ENCODE results near the gene KIF24.

Gene KIF24

GRCh38 chr9:34337403-34337802 is 8.3 kb upstream of the KIF24 start:
- Histone ChIP-seq H3K4me3 (ENCODE audit: control insufficient read depth in 1 of 7, extremely low read depth in 1 of 7, insufficient read depth in 4 of 7, low read depth in 2 of 7, low read length in 6 of 7) (no peak overlapping the region), H3K36me3 (ENCODE audit: control insufficient read depth in 4 of 4, insufficient read depth in 4 of 4, low read length in 3 of 4) (peaks cover 11 to 32% (median 21%) of the 10 kb centered on the region in 4 experiments), H3K9me3 (ENCODE audit: control extremely low read depth in 1 of 5, control insufficient read depth in 4 of 5, insufficient read depth in 2 of 5, low read depth in 1 of 5, low read length in 4 of 5) (no peaks in the 10 kb centered on the region), H3K27me3 (replicated peaks in 2 of 5; ENCODE audit: control insufficient read depth in 4 of 5, insufficient read depth in 5 of 5, low read length in 4 of 5) (no peaks in the 10 kb centered on the region), H3K27ac (ENCODE audit: insufficient read depth in 1 of 2, low read depth in 1 of 2, low read length in 2 of 2, poor library complexity in 1 of 2, severe bottlenecking in 2 of 2) (no peak overlapping the region), H3K4me1 (ENCODE audit: control extremely low read depth in 1 of 4, control insufficient read depth in 4 of 4, insufficient read depth in 4 of 4, low read length in 3 of 4) (no peaks in the 10 kb centered on the region)
- WGBS (ENCODE audit: insufficient coverage), result 100% methylated on average over 1 of the region's 2 CpGs
- DNase-seq, result peak in 2 of 3 donors; percentile 20 to 33
- CTCF ChIA-PET, result interaction anchor here (0.7 to 8.9 kb wide), 3 partner anchors 41 to 416 kb away, joined by 3 to 44 read pairs (median 4); partner anchors contain the start of gene MYORG
- POLR2A ChIA-PET, result interaction anchor here (0.5 to 0.7 kb wide), 2 partner anchors 149 to 249 kb away, joined by 3 read pairs; no protein-coding TSS in a partner anchor

- Histone ChIP-seq H3K27me3 (replicated peaks in 2 of 5; ENCODE audit: control insufficient read depth in 4 of 5, insufficient read depth in 5 of 5, low read length in 4 of 5) (no peaks in the 10 kb centered on the region), H3K4me1 (ENCODE audit: control extremely low read depth in 1 of 4, control insufficient read depth in 4 of 4, insufficient read depth in 4 of 4, low read length in 3 of 4) (peaks cover 0 to 9% (median 3%) of the 10 kb centered on the region in 4 experiments), H3K27ac (ENCODE audit: insufficient read depth in 1 of 2, low read depth in 1 of 2, low read length in 2 of 2, poor library complexity in 1 of 2, severe bottlenecking in 2 of 2) (no peak overlapping the region), H3K9me3 (ENCODE audit: control extremely low read depth in 1 of 5, control insufficient read depth in 4 of 5, insufficient read depth in 2 of 5, low read depth in 1 of 5, low read length in 4 of 5) (no peaks in the 10 kb centered on the region), H3K36me3 (ENCODE audit: control insufficient read depth in 4 of 4, insufficient read depth in 4 of 4, low read length in 3 of 4) (peaks cover 9 to 16% (median 12%) of the 10 kb centered on the region in 4 experiments), H3K4me3 (ENCODE audit: control insufficient read depth in 1 of 7, extremely low read depth in 1 of 7, insufficient read depth in 4 of 7, low read depth in 2 of 7, low read length in 6 of 7) (no peak overlapping the region)
- ChIA-PET CTCF (interaction anchor here (1.2 to 7.2 kb wide), 5 partner anchors 8 to 166 kb away, joined by 3 to 216 read pairs (median 6); partner anchors contain the start of gene MYORG), POLR2A (no interaction called here)
- WGBS (ENCODE audit: insufficient coverage), result 78% methylated on average over 3 of the region's 4 CpGs
- DNase-seq, result no peak
These were observed 6.3 kb upstream of the KIF24 start for GRCh38 chr9:34335376-34335775.

GRCh38 chr9:34334916-34335315 is 5.8 kb upstream of the KIF24 start:
- ChIA-PET POLR2A (no interaction called here), CTCF (interaction anchor here (1.2 to 7.2 kb wide), 12 partner anchors 7 to 269 kb away, joined by 3 to 216 read pairs (median 4); partner anchors contain the start of gene MYORG)
- no peak overlapping the region for H3K27ac ChIP-seq (ENCODE audit: insufficient read depth in 1 of 2, low read depth in 1 of 2, low read length in 2 of 2, poor library complexity in 1 of 2, severe bottlenecking in 2 of 2)
- peaks cover 0 to 14% (median 6%) of the 10 kb centered on the region in 4 experiments for H3K4me1 ChIP-seq (ENCODE audit: control extremely low read depth in 1 of 4, control insufficient read depth in 4 of 4, insufficient read depth in 4 of 4, low read length in 3 of 4)
- no peaks in the 10 kb centered on the region for H3K27me3 ChIP-seq (replicated peaks in 2 of 5; ENCODE audit: control insufficient read depth in 4 of 5, insufficient read depth in 5 of 5, low read length in 4 of 5)
- no peaks in the 10 kb centered on the region for H3K9me3 ChIP-seq (ENCODE audit: control extremely low read depth in 1 of 5, control insufficient read depth in 4 of 5, insufficient read depth in 2 of 5, low read depth in 1 of 5, low read length in 4 of 5)
- H3K4me3 ChIP-seq (ENCODE audit: control insufficient read depth in 1 of 7, extremely low read depth in 1 of 7, insufficient read depth in 4 of 7, low read depth in 2 of 7, low read length in 6 of 7), result no peak overlapping the region
- peaks cover 8 to 13% (median 11%) of the 10 kb centered on the region in 4 experiments for H3K36me3 ChIP-seq (ENCODE audit: control insufficient read depth in 4 of 4, insufficient read depth in 4 of 4, low read length in 3 of 4)
- DNase-seq, result no peak
- WGBS (ENCODE audit: insufficient coverage), result 63% methylated on average over 2 of the region's 2 CpGs

- CTCF ChIA-PET, result interaction anchor here (1.2 to 7.2 kb wide), 13 partner anchors 9 to 270 kb away, joined by 4 to 216 read pairs (median 5); partner anchors contain the start of gene MYORG
- DNase-seq, result no peak
- POLR2A ChIA-PET, result no interaction called here
- Histone ChIP-seq H3K27ac (ENCODE audit: insufficient read depth in 1 of 2, low read depth in 1 of 2, low read length in 2 of 2, poor library complexity in 1 of 2, severe bottlenecking in 2 of 2) (no peak overlapping the region), H3K27me3 (replicated peaks in 2 of 5; ENCODE audit: control insufficient read depth in 4 of 5, insufficient read depth in 5 of 5, low read length in 4 of 5) (no peaks in the 10 kb centered on the region), H3K4me1 (ENCODE audit: control extremely low read depth in 1 of 4, control insufficient read depth in 4 of 4, insufficient read depth in 4 of 4, low read length in 3 of 4) (peaks cover 0 to 15% (median 9%) of the 10 kb centered on the region in 4 experiments), H3K9me3 (ENCODE audit: control extremely low read depth in 1 of 5, control insufficient read depth in 4 of 5, insufficient read depth in 2 of 5, low read depth in 1 of 5, low read length in 4 of 5) (no peaks in the 10 kb centered on the region), H3K36me3 (ENCODE audit: control insufficient read depth in 4 of 4, insufficient read depth in 4 of 4, low read length in 3 of 4) (peaks cover 8 to 10% (median 9%) of the 10 kb centered on the region in 4 experiments), H3K4me3 (ENCODE audit: control insufficient read depth in 1 of 7, extremely low read depth in 1 of 7, insufficient read depth in 4 of 7, low read depth in 2 of 7, low read length in 6 of 7) (no peak overlapping the region)
- 100% methylated on average over 1 of the region's 1 CpG for WGBS (ENCODE audit: insufficient coverage)
These were observed 5.3 kb upstream of the KIF24 start for GRCh38 chr9:34334337-34334824.

GRCh38 chr9:34333836-34334235 is 4.8 kb upstream of the KIF24 start:
- H3K9me3 ChIP-seq (ENCODE audit: control extremely low read depth in 1 of 5, control insufficient read depth in 4 of 5, insufficient read depth in 2 of 5, low read depth in 1 of 5, low read length in 4 of 5), result no peaks in the 10 kb centered on the region
- DNase-seq, result no peak
- WGBS (ENCODE audit: insufficient coverage), result 62% methylated on average over 3 of the region's 3 CpGs
- no peak overlapping the region for H3K27ac ChIP-seq (ENCODE audit: insufficient read depth in 1 of 2, low read depth in 1 of 2, low read length in 2 of 2, poor library complexity in 1 of 2, severe bottlenecking in 2 of 2)
- no peak overlapping the region for H3K4me3 ChIP-seq (ENCODE audit: control insufficient read depth in 1 of 7, extremely low read depth in 1 of 7, insufficient read depth in 4 of 7, low read depth in 2 of 7, low read length in 6 of 7)
- H3K36me3 ChIP-seq (ENCODE audit: control insufficient read depth in 4 of 4, insufficient read depth in 4 of 4, low read length in 3 of 4), result peaks cover 3 to 5% (median 4%) of the 10 kb centered on the region in 4 experiments
- POLR2A ChIA-PET, result no interaction called here
- peaks cover 0 to 15% (median 9%) of the 10 kb centered on the region in 4 experiments for H3K4me1 ChIP-seq (ENCODE audit: control extremely low read depth in 1 of 4, control insufficient read depth in 4 of 4, insufficient read depth in 4 of 4, low read length in 3 of 4)
- no peaks in the 10 kb centered on the region for H3K27me3 ChIP-seq (replicated peaks in 2 of 5; ENCODE audit: control insufficient read depth in 4 of 5, insufficient read depth in 5 of 5, low read length in 4 of 5)
- CTCF ChIA-PET, result interaction anchor here (1.2 to 7.2 kb wide), 17 partner anchors 8 to 270 kb away, joined by 4 to 216 read pairs (median 5); partner anchors contain the start of gene MYORG

- Histone ChIP-seq H3K4me3 (ENCODE audit: control insufficient read depth in 1 of 7, extremely low read depth in 1 of 7, insufficient read depth in 4 of 7, low read depth in 2 of 7, low read length in 6 of 7) (no peak overlapping the region), H3K27ac (ENCODE audit: insufficient read depth in 1 of 2, low read depth in 1 of 2, low read length in 2 of 2, poor library complexity in 1 of 2, severe bottlenecking in 2 of 2) (no peak overlapping the region), H3K36me3 (ENCODE audit: control insufficient read depth in 4 of 4, insufficient read depth in 4 of 4, low read length in 3 of 4) (no peaks in the 10 kb centered on the region), H3K4me1 (ENCODE audit: control extremely low read depth in 1 of 4, control insufficient read depth in 4 of 4, insufficient read depth in 4 of 4, low read length in 3 of 4) (peaks cover 5 to 29% (median 18%) of the 10 kb centered on the region in 4 experiments), H3K9me3 (ENCODE audit: control extremely low read depth in 1 of 5, control insufficient read depth in 4 of 5, insufficient read depth in 2 of 5, low read depth in 1 of 5, low read length in 4 of 5) (no peaks in the 10 kb centered on the region), H3K27me3 (replicated peaks in 2 of 5; ENCODE audit: control insufficient read depth in 4 of 5, insufficient read depth in 5 of 5, low read length in 4 of 5) (no peaks in the 10 kb centered on the region)
- ChIA-PET CTCF (interaction anchor here (0.7 to 7.2 kb wide), 24 partner anchors 9 to 305 kb away, joined by 3 to 216 read pairs (median 4); partner anchors contain the start of genes MYORG and SIGMAR1), POLR2A (interaction anchor here (1.1 kb wide), 1 partner anchor 45 kb away, joined by 3 read pairs; the partner anchor contains the start of gene MYORG)
- peak; percentile 60 to 74 (median 66) for DNase-seq
- 60% methylated on average over 6 of the region's 7 CpGs for WGBS (ENCODE audit: insufficient coverage)
These were observed 3.3 kb upstream of the KIF24 start for GRCh38 chr9:34332076-34332964.
